GM18520 (cell line): Measurements from ENCODE around the gene LPO.

Source experiments
- ATAC-seq: cut with Tn5 transposase; IDR thresholded peaks from one replicate; pipeline ENCODE4 v1.9.1; 2021; ENCODE audit not compliant: unreplicated experiment

Gene LPO

DNA sequence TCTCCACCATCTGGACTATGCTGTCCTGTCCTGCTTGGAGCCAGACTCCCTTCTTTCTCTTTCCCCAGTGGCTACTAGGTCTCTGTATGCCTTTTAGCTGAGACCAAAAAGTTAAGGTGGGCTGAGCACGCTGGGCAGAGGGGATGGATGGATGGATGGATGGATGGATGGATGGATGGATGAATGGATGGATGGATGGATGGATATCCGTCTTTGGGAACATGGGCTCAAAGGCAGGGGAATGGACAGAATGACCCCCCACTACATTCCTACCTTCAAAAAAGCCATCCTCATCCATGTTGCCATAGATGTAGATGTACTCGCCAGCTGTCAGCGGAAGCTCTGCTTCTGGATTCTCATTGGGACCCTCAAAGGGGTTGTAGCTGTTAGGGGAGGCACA lies 77.4 kb downstream of the LPO start:
- ATAC-seq: no peak

DNA sequence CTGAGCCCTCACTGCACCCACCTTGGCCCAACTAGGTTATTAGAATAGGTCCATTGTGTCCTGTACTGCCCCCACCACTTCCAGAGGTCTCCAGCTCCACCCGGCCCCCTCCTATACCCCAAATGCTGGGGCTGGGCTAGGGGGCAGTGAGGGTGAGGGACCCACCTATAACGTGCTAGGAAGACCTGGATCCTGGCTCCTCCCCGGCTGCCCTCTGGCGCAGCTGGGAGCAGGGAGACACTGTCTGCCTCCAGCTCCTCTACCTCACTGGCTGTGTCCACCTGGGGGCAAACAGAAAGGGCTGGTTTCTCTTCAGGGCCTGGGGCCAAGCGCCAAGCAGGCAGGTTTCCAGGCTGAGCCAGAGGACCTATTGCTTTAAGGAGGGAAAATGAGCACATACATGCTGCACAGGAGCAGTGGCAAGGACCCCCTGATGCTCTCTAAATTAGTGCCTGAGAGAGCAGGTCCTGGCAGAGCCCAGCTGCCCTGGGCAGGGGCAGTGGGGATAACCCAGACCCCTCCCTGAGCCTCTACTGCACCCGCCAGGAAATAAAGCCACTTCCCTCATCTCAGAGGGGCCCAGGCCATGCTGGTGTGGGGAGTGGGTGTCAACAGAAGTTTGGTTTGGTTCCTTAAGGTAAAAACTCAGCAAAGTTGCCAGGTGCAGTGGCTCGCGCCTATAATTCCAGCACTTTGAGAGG lies 78.0 kb downstream of the LPO start:
- no peak for ATAC-seq

DNA sequence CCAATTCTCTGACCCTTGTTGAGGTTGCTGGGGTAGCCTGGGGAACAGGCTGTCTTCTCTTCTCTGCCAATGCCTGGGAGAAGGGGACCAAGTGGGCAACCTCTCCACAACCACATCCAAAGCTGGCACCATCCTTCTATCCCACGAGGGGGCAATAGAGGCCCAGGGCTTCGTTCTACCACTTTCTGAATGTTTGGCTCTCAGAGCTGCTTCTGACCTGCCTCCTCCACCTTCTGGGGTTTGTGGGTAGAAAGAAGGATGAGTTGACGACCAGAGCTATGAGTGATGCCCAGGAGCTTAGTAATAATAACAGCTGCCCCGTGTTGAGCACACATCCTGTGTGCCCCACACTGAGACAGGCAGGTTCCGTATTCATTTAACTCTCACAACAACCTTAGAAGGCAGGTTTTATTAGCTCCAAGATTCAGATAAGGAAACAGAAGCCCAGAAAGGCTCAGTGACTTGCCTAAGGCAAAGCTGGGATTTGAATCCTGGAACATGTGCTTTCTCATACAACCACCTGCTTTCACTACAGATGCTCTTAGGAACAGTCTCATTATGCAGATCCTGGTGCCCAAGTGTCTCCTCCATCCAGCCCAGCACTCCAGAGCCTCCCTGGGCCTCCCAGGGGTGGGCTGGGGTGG lies 79.2 kb downstream of the LPO start:
- ATAC-seq: peak; percentile 64

DNA sequence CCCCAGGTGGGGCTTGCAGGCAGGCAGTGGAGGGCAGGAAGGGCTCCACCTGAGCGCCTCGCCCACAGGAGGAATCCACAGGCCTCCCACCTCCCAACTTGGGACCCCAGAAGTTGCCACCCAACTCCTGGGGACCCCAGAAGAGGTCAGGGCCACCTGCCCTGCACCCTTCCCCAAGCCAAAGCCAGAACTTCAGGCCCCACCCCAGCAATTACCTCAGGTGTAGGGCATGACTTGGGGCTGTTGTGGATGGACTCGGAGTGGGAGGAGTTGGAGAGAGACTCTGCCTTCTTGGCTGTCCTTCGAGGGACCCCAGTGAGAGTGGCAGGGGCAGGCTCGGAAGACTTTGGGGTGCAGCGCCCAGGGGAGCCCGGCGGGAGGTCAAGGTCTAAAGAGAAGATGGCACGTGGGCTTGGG lies 79.7 kb downstream of the LPO start:
- no peak for ATAC-seq
